ENCODE measurements around the gene SLC25A26. TPM values are rescaled to one million over a fixed set of nuclear protein-coding genes. Genes with fewer than 3 reads are reported as not detected.
A peak's percentile ranks its signal among the peaks of the same experiment; 100 is the strongest.

The SLC25A26 gene
- total RNA-seq, 2 donors from 2014 or later = 20.7 to 22.8 TPM

DNA sequence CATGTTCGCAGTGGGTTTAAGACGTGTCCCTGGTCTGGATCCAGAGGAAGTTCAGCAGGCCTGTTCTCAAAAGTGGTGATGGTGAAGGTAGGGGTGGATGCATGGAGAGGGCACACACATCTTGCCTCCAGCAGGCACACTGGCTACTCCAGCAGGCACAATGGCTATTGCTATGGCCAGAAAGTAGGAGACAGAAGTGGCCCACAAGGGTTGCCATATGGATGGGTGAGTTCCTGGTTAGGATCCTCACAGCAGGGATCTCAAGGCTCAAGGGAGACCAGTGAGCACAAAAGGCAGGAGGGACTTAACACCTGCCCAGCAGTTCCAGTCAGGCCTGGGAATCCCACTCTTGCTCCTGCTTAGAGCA lies 172.1 kb downstream of the SLC25A26 start:
- H3K27me3 Mint-ChIP-seq (ENCODE audit: insufficient read depth) = no peaks in the 10 kb centered on the region
- peaks cover 97% of the 10 kb centered on the region for H3K36me3 ChIP-seq (ENCODE audit: control insufficient read depth, insufficient read depth, low read length)
- H3K4me1 ChIP-seq (ENCODE audit: control insufficient read depth, insufficient read depth, low read length) = no peaks in the 10 kb centered on the region
- H3K9me3 Mint-ChIP-seq = no peaks in the 10 kb centered on the region
- H3K4me3 Mint-ChIP-seq = no peak overlapping the region
- TF ChIP-seq, protein P1, sequence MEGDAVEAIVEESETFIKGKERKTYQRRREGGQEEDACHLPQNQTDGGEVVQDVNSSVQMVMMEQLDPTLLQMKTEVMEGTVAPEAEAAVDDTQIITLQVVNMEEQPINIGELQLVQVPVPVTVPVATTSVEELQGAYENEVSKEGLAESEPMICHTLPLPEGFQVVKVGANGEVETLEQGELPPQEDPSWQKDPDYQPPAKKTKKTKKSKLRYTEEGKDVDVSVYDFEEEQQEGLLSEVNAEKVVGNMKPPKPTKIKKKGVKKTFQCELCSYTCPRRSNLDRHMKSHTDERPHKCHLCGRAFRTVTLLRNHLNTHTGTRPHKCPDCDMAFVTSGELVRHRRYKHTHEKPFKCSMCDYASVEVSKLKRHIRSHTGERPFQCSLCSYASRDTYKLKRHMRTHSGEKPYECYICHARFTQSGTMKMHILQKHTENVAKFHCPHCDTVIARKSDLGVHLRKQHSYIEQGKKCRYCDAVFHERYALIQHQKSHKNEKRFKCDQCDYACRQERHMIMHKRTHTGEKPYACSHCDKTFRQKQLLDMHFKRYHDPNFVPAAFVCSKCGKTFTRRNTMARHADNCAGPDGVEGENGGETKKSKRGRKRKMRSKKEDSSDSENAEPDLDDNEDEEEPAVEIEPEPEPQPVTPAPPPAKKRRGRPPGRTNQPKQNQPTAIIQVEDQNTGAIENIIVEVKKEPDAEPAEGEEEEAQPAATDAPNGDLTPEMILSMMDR (conservative IDR thresholded peaks at IDR 0.05) = no peak
- H3K9me3 ChIP-seq (ENCODE audit: control insufficient read depth, low read length) = no peaks in the 10 kb centered on the region
- H3K4me1 Mint-ChIP-seq = no peaks in the 10 kb centered on the region
- DNase-seq = no peak
- H3K9ac ChIP-seq (ENCODE audit: extremely low read depth, low read length, poor library complexity, severe bottlenecking) = no peak overlapping the region
- H3K4me3 ChIP-seq (ENCODE audit: low read length) = no peak overlapping the region
- no peak overlapping the region for H3K27ac Mint-ChIP-seq
- peaks cover 70% of the 10 kb centered on the region for H3K36me3 Mint-ChIP-seq (ENCODE audit: low read depth)
- no peak overlapping the region for H3K27ac ChIP-seq (ENCODE audit: low read depth, low read length)
- whole genome bisulfite sequencing, 2 experiments (ENCODE audit: insufficient coverage in 1 of 2, insufficient read length in 1 of 2) = 97% methylated on average over 2 of the region's 2 CpGs; no CpG with 5 or more reads in 1 of the 2 experiments
- H3K27me3 ChIP-seq (ENCODE audit: control insufficient read depth, insufficient read depth, low read length, poor library complexity, severe bottlenecking) = no peaks in the 10 kb centered on the region

DNA sequence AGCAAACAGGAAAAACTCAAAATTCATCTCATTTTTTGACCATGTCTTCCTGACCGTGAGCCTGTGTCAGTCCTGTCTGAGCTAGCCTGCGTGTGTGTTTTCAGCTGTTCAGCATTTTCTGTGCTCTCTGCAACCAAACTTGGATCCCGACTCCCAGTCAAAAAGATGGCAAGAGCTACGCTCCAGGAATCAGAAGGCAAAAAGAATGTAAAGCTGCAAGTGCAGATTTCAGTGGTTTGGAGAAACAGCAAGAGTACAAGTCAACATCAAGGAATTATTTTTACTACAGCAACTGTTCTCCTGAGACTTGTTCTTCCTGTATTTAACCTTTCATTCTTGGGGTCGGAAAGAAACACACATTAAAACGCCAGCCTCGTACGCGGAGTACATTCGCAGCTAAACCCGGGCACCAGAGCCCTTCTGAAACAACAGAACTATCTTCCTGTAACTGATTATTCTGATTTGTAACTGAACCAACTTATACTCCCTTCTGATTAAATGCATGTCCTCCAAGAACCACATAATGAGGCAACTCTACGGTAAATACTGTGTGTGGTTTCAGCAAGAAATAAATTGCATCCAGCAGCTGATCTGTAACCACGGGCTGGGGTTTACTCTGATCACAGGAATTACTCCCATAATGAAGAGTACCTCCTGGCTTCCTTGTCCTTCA lies 172.7 kb downstream of the SLC25A26 start:
- Histone ChIP-seq H3K36me3 (ENCODE audit: control insufficient read depth, insufficient read depth, low read length) (peaks cover 98% of the 10 kb centered on the region), H3K27ac (ENCODE audit: low read depth, low read length) (no peak overlapping the region), H3K27me3 (ENCODE audit: control insufficient read depth, insufficient read depth, low read length, poor library complexity, severe bottlenecking) (no peaks in the 10 kb centered on the region), H3K9ac (ENCODE audit: extremely low read depth, low read length, poor library complexity, severe bottlenecking) (no peak overlapping the region), H3K4me3 (ENCODE audit: low read length) (no peak overlapping the region), H3K4me1 (ENCODE audit: control insufficient read depth, insufficient read depth, low read length) (no peaks in the 10 kb centered on the region), H3K9me3 (ENCODE audit: control insufficient read depth, low read length) (no peaks in the 10 kb centered on the region)
- peak; percentile 7 for DNase-seq
- no peaks in the 10 kb centered on the region for H3K4me1 Mint-ChIP-seq
- 94 to 95% methylated on average over 11 to 13 of the region's 13 CpGs for WGBS, 2 experiments (ENCODE audit: insufficient coverage in 1 of 2, insufficient read length in 1 of 2)
- peak overlapping the region; percentile 68 for H3K27ac Mint-ChIP-seq
- no peaks in the 10 kb centered on the region for H3K9me3 Mint-ChIP-seq
- H3K27me3 Mint-ChIP-seq (ENCODE audit: insufficient read depth) = no peaks in the 10 kb centered on the region
- TF ChIP-seq, protein P1 (conservative IDR thresholded peaks at IDR 0.05) = no peak
- H3K4me3 Mint-ChIP-seq = no peak overlapping the region
- H3K36me3 Mint-ChIP-seq (ENCODE audit: low read depth) = peaks cover 71% of the 10 kb centered on the region

DNA sequence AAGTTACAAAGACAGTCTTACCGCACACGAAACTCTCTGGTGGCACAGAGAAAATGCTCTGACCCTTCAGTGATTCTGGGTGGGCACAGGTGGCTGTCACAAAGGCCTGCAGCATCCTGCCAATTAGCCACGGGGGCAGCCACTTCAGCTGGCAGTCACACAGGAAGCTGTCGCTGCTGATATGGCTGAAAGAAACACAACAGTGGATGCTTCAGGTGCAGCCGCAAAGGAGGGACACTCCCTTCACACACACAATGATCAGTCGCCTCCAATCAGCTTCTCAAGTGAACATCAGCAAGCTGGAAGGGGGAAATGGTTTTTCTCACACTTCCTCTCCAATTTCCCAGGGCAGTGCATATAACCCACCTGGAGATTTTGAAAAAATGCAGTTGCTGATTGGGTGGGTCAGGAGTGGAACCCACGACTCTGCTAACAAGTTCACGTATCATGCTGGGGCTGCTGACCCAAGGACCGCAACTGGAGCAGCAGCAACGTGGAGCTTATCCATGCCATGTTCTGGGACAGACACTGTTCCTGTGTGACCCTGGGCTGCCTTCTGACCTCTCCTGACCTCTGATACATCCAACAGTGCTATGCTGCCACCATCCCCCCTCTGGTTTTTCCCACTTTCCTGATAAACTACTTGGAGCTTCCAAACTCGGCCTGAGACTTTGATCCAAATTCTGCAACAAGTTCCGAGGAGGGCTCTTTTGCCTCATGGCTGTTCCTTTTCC lies 173.4 kb downstream of the SLC25A26 start:
- H3K36me3 ChIP-seq (ENCODE audit: control insufficient read depth, insufficient read depth, low read length) = peaks cover 98% of the 10 kb centered on the region
- peak; percentile 42 for DNase-seq
- TF ChIP-seq, protein P1 (conservative IDR thresholded peaks at IDR 0.05) = no peak
- H3K27me3 ChIP-seq (ENCODE audit: control insufficient read depth, insufficient read depth, low read length, poor library complexity, severe bottlenecking) = no peaks in the 10 kb centered on the region
- H3K36me3 Mint-ChIP-seq (ENCODE audit: low read depth) = peaks cover 72% of the 10 kb centered on the region
- no peaks in the 10 kb centered on the region for H3K9me3 ChIP-seq (ENCODE audit: control insufficient read depth, low read length)
- H3K9me3 Mint-ChIP-seq = no peaks in the 10 kb centered on the region
- H3K4me3 ChIP-seq (ENCODE audit: low read length) = no peak overlapping the region
- H3K9ac ChIP-seq (ENCODE audit: extremely low read depth, low read length, poor library complexity, severe bottlenecking) = no peak overlapping the region
- H3K27ac ChIP-seq (ENCODE audit: low read depth, low read length) = no peak overlapping the region
- H3K27ac Mint-ChIP-seq = peak overlapping the region; percentile 68
- WGBS, 2 experiments (ENCODE audit: insufficient coverage in 1 of 2, insufficient read length in 1 of 2) = 89 to 90% methylated on average over 11 to 12 of the region's 12 CpGs
- H3K4me1 ChIP-seq (ENCODE audit: control insufficient read depth, insufficient read depth, low read length) = no peaks in the 10 kb centered on the region
- H3K4me3 Mint-ChIP-seq = no peak overlapping the region
- H3K4me1 Mint-ChIP-seq = no peaks in the 10 kb centered on the region
- no peaks in the 10 kb centered on the region for H3K27me3 Mint-ChIP-seq (ENCODE audit: insufficient read depth)

Measured in endodermal cell (in vitro differentiated cells).